Body of pancreas (tissue), 4 donors: ENCODE results near the gene ATRNL1. TPM values are rescaled to one million over a fixed set of nuclear protein-coding genes. Genes with fewer than 3 reads are reported as not detected.

ENCODE experiments used
- ATAC-seq: fragments of 150-250 bp; one replicate; pipeline ENCODE4 v1.9.1; 2016
- DNase-seq, 4 donors: peaks; one replicate each; pipeline ENCODE4 v3.0.0-alpha.2; 2019
- H3K27ac ChIP-seq, 4 donors: fragments of 200-600 bp; sonication (generic); 1 replicate in 3 of 4; 2 replicates in 1 of 4; pipeline versions ENCODE4 v1.5.1 to v1.6.1; 2016 to 2019; ENCODE audit warnings: mild to moderate bottlenecking in 1 of 4, mixed read lengths in 1 of 4, moderate library complexity in 1 of 4
- H3K27me3 ChIP-seq, 2 donors: fragments of 200-600 bp; sonication (generic); one replicate each; pipeline ENCODE4 v1.6.0; 2016; ENCODE audit warnings: mild to moderate bottlenecking in 1 of 2
- H3K36me3 ChIP-seq, 2 donors: fragments of 200-600 bp; sonication (generic); replicated peaks in 1 of 2; 2 replicates each; pipeline ENCODE4 v1.5.1; 2016; ENCODE audit warnings: low read depth in 2 of 2; ENCODE audit not compliant: insufficient read depth in 1 of 2
- H3K4me1 ChIP-seq: fragments of 200-600 bp; sonication (generic); one replicate; pipeline ENCODE4 v1.6.0; 2016
- H3K4me3 ChIP-seq, 2 donors: fragments of 200-600 bp; sonication (generic); 1 replicate in 1 of 2; 2 replicates in 1 of 2; pipeline ENCODE4 v1.5.1; 2016 to 2019
- H3K9me3 ChIP-seq, 3 donors: fragments of 200-600 bp; sonication (generic); 1 replicate in 2 of 3; 2 replicates in 1 of 3; pipeline ENCODE4 v1.5.1; 2016
- CTCF ChIP-seq, 7 experiments: fragments of 450-650 bp in 4 of 7; fragments of 200-600 bp in 3 of 7; sonication (generic) in 3 of 7; IDR thresholded peaks; one replicate each; pipeline ENCODE4 v1.5.1; 2016 to 2019; ENCODE audit warnings: antibody characterized with exemption in 7 of 7
- POLR2A ChIP-seq, 3 donors: fragments of 450-650 bp; IDR thresholded peaks; one replicate each; pipeline ENCODE4 v1.6.1; 2016; ENCODE audit warnings: antibody characterized with exemption in 3 of 3, mild to moderate bottlenecking in 2 of 3
- WGBS, 2 donors: methylation state at CpG; one replicate each; pipeline ENCODE4 v1.1.5; 2017; 5-methylcytosine and 5-hydroxymethylcytosine counted together
- intact Hi-C: fragments of 100-400 bp; cut with DNase I; formaldehyde crosslinking; loops from one replicate; pipeline ENCODE4 v1.15.1; 2023
- total RNA-seq, 2 donors: library from RNA; depleted of rRNA; stranded (reverse); fragments of >200 nt; gene quantifications; one replicate each; pipeline ENCODE4 v1.1.0, GENCODE V29; 2016

ATRNL1 gene
- total RNA-seq, 2 donors from 2014 or later: 3.0 to 6.5 TPM

DNA sequence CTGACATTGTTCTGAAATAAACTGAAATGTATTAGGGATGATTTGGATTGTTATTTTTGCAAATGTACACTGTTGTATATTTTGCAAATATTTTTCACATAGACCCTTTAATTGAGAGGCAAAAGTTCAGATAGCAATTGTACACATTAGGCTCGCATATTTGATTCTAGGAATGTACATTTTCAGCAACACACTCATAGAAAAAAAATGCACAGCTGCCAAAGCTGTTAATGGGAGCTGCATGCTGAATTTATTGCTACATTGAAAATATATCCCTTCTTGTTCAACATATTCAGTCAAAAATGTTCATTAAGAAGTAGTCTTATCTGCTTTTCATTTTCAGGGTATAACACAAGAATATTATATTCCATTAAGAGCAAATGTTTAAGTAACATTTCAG lies 512.9 kb downstream of the ATRNL1 start:
- intact Hi-C loops: no loop called here
- Histone ChIP-seq H3K9me3 (no peaks in the 10 kb centered on the region), H3K4me1 (no peaks in the 10 kb centered on the region), H3K36me3 (no peaks in the 10 kb centered on the region), H3K27ac (no peak overlapping the region), H3K4me3 (no peak overlapping the region), H3K27me3 (no peaks in the 10 kb centered on the region)
- ATAC-seq: no peak
- 66 to 67% methylated on average over 1 of the region's 1 CpG for WGBS, 2 donors
- no peak for DNase-seq
- TF ChIP-seq POLR2A (IDR thresholded peaks at IDR 0.05): no peak
- no peak for TF ChIP-seq CTCF (IDR thresholded peaks at IDR 0.05)

DNA sequence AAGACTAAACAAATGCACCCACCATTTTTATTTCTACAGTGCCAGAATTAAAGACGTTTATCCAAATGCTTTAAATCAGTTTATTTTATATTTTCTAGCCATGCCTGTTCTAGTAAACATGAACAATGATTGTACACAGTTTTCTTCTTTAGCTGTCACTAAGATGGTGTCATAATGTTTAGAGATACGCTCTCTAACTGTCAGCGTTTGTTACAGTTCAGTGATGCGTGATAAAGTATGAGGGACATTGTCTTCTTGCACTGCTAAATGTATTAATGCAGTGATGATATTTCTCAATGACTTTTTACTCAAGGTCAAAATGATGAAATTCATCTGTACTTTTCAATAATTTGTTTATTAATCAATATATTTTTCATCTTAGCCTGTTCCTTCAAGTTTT lies 513.6 kb downstream of the ATRNL1 start:
- Histone ChIP-seq H3K36me3 (no peaks in the 10 kb centered on the region), H3K27ac (no peak overlapping the region), H3K9me3 (no peaks in the 10 kb centered on the region), H3K4me1 (no peaks in the 10 kb centered on the region), H3K4me3 (no peak overlapping the region), H3K27me3 (no peaks in the 10 kb centered on the region)
- 67 to 69% methylated on average over 4 of the region's 4 CpGs for WGBS, 2 donors
- intact Hi-C loops: no loop called here
- TF ChIP-seq POLR2A (IDR thresholded peaks at IDR 0.05) (no peak), CTCF (IDR thresholded peaks at IDR 0.05) (no peak)
- ATAC-seq (no peak), DNase-seq (no peak)

DNA sequence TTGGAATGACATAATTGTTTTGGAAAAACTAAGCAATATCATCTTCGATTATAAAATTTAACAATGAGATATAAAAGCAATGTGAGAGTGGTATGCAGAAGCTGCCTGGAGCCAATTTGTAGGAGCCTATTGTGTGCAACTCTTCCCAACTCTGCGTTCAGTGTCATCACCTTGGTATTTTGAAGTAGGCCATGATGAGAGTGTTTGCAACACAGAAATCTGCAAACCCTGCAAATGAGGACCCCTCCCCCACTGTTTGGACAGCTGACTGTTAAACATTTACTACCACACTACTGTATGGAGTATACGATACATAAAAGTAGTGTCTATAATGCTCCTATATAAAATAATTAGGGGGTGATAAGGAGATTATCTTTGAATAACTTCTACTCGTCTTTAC lies 531.3 kb downstream of the ATRNL1 start:
- Histone ChIP-seq H3K4me3 (no peak overlapping the region), H3K9me3 (peaks cover 0 to 5% (median 0%) of the 10 kb centered on the region in 3 donors), H3K27me3 (no peaks in the 10 kb centered on the region), H3K36me3 (no peaks in the 10 kb centered on the region), H3K27ac (no peak overlapping the region), H3K4me1 (no peaks in the 10 kb centered on the region)
- intact Hi-C loops: no loop called here
- no peak for DNase-seq
- no peak for ATAC-seq
- WGBS, 2 donors: 69 to 79% methylated on average over 4 of the region's 4 CpGs
- TF ChIP-seq POLR2A (IDR thresholded peaks at IDR 0.05): no peak
- no peak for TF ChIP-seq CTCF (IDR thresholded peaks at IDR 0.05)

DNA sequence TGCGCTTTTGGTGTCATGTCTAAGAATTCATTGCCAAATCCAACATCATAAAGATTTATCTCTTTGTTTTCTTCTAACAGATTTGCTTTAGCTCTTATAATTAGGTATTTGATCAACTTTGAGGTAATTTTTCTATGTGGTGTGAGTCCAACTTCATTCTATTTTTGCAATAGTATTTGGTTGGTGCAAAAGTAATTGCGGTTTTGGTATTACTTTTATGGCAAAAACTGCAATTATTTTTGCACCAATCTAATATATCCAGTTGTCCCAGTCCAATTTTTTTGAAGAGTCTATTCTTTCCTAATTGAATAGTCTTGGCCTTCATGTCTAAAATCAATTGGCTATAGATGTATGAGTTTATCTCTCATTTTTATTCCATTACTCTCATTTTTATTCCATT lies 535.5 kb downstream of the ATRNL1 start:
- Histone ChIP-seq H3K27ac (no peak overlapping the region), H3K9me3 (no peaks in the 10 kb centered on the region), H3K36me3 (no peaks in the 10 kb centered on the region), H3K4me1 (no peaks in the 10 kb centered on the region), H3K4me3 (no peak overlapping the region), H3K27me3 (no peaks in the 10 kb centered on the region)
- ATAC-seq (no peak), DNase-seq (no peak)
- WGBS, 2 donors: 48 to 96% methylated on average over 2 of the region's 2 CpGs
- intact Hi-C loops: no loop called here
- TF ChIP-seq POLR2A (IDR thresholded peaks at IDR 0.05) (no peak), CTCF (IDR thresholded peaks at IDR 0.05) (no peak)

- no peak overlapping the region for H3K4me3 ChIP-seq
- no peaks in the 10 kb centered on the region for H3K9me3 ChIP-seq
- DNase-seq (no peak), ATAC-seq (no peak)
- no peaks in the 10 kb centered on the region for H3K36me3 ChIP-seq
- no peaks in the 10 kb centered on the region for H3K27me3 ChIP-seq
- WGBS, 2 donors: 88 to 92% methylated on average over 1 of the region's 1 CpG
- no peaks in the 10 kb centered on the region for H3K4me1 ChIP-seq
- no peak overlapping the region for H3K27ac ChIP-seq
- intact Hi-C loops: no loop called here
- TF ChIP-seq CTCF (IDR thresholded peaks at IDR 0.05) (no peak), POLR2A (IDR thresholded peaks at IDR 0.05) (no peak)
Measured at GRCh38 chr10:115638246-115638645, 545.1 kb downstream of the ATRNL1 start.
